CD14-positive monocyte (primary cell): ENCODE data around the gene WDPCP. TPM values are rescaled to one million over a fixed set of nuclear protein-coding genes. Genes with fewer than 3 reads are reported as not detected.

ENCODE experiments used
- DNase-seq, 3 donors: peaks; one replicate each; pipeline ENCODE4 v3.0.0-alpha.2; 2011 to 2022
- H2AFZ ChIP-seq: 2 replicates; pipeline ENCODE4 v1.6.0; 2012; ENCODE audit warnings: mild to moderate bottlenecking, low read depth, low read length, inconsistent platforms; ENCODE audit not compliant: insufficient read depth, poor library complexity, severe bottlenecking
- H3K27ac ChIP-seq, 2 donors: 1 replicate in 1 of 2; 2 replicates in 1 of 2; pipeline ENCODE4 v1.5.1; 2012 to 2013; ENCODE audit warnings: low read length in 2 of 2, control low read depth in 1 of 2, inconsistent platforms in 1 of 2, low read depth in 1 of 2, mild to moderate bottlenecking in 1 of 2
- H3K27me3 ChIP-seq, 2 donors: one replicate each; pipeline versions ENCODE4 v1.6.0 to v1.6.1; 2011 to 2013; ENCODE audit warnings: low read length in 2 of 2; ENCODE audit not compliant: control insufficient read depth in 2 of 2, insufficient read depth in 2 of 2
- H3K36me3 ChIP-seq, 2 donors: replicated peaks in 1 of 2; 1 replicate in 1 of 2; 2 replicates in 1 of 2; pipeline versions ENCODE4 v1.5.1 to v1.6.1; 2012 to 2013; ENCODE audit warnings: low read length in 2 of 2, control low read depth in 1 of 2, inconsistent platforms in 1 of 2, mild to moderate bottlenecking in 1 of 2; ENCODE audit not compliant: insufficient read depth in 2 of 2, control insufficient read depth in 1 of 2
- H3K4me1 ChIP-seq, 2 donors: 1 replicate in 1 of 2; 2 replicates in 1 of 2; pipeline versions ENCODE4 v1.5.1 to v1.6.1; 2012 to 2013; ENCODE audit warnings: low read length in 2 of 2, control low read depth in 1 of 2, inconsistent platforms in 1 of 2, mild to moderate bottlenecking in 1 of 2, moderate library complexity in 1 of 2; ENCODE audit not compliant: insufficient read depth in 2 of 2, control insufficient read depth in 1 of 2
- H3K4me2 ChIP-seq: replicated peaks from 2 replicates; pipeline ENCODE3; 2012; ENCODE audit warnings: low read length, moderate library complexity, mild to moderate bottlenecking; ENCODE audit not compliant: poor library complexity, severe bottlenecking; ENCODE audit errors: extremely low read depth
- H3K4me3 ChIP-seq, 3 experiments: fragments of 200-600 bp in 1 of 3; sonication (generic) in 1 of 3; replicated peaks in 1 of 3; 1 replicate in 2 of 3; 2 replicates in 1 of 3; pipeline ENCODE4 v1.5.1; 2011 to 2013; ENCODE audit warnings: low read length in 3 of 3, mild to moderate bottlenecking in 3 of 3, control low read depth in 2 of 3, low read depth in 2 of 3, inconsistent platforms in 1 of 3, moderate library complexity in 1 of 3
- H3K79me2 ChIP-seq: 2 replicates; pipeline ENCODE4 v1.6.0; 2012; ENCODE audit warnings: mild to moderate bottlenecking, control low read depth, inconsistent platforms, low read length, moderate library complexity; ENCODE audit not compliant: insufficient read depth
- H3K9ac ChIP-seq: 2 replicates; pipeline ENCODE4 v1.6.0; 2017; ENCODE audit warnings: low read length, mild to moderate bottlenecking; ENCODE audit not compliant: insufficient read depth, poor library complexity, severe bottlenecking
- H3K9me3 ChIP-seq, 2 donors: replicated peaks in 1 of 2; 1 replicate in 1 of 2; 2 replicates in 1 of 2; pipeline versions ENCODE4 v1.5.1 to v1.6.1; 2012 to 2013; ENCODE audit warnings: low read length in 2 of 2, control low read depth in 1 of 2; ENCODE audit not compliant: control insufficient read depth in 1 of 2, insufficient read depth in 1 of 2
- H4K20me1 ChIP-seq: 2 replicates; pipeline ENCODE4 v1.6.0; 2012; ENCODE audit warnings: mild to moderate bottlenecking, low read length, control low read depth, moderate library complexity; ENCODE audit not compliant: insufficient read depth
- H3K27ac Mint-ChIP-seq, 7 donors: one replicate each; pipeline ENCODE4 v1.8.0; 2020; ENCODE audit warnings: mild to moderate bottlenecking in 7 of 7, mixed read lengths in 7 of 7, moderate library complexity in 6 of 7, inconsistent platforms in 2 of 7
- H3K27me3 Mint-ChIP-seq, 3 donors: one replicate each; pipeline ENCODE4 v1.8.0; 2021 to 2022; ENCODE audit warnings: low read depth in 3 of 3, mild to moderate bottlenecking in 3 of 3, mixed read lengths in 3 of 3, moderate library complexity in 3 of 3, inconsistent platforms in 1 of 3
- H3K36me3 Mint-ChIP-seq, 2 donors: one replicate each; pipeline ENCODE4 v1.8.0; 2020; ENCODE audit warnings: mixed read lengths in 2 of 2, inconsistent platforms in 1 of 2, mild to moderate bottlenecking in 1 of 2
- H3K4me1 Mint-ChIP-seq: one replicate; pipeline ENCODE4 v1.8.0; 2020; ENCODE audit warnings: mild to moderate bottlenecking, mixed read lengths
- H3K4me3 Mint-ChIP-seq, 2 donors: one replicate each; pipeline ENCODE4 v1.8.0; 2020; ENCODE audit warnings: mild to moderate bottlenecking in 2 of 2, mixed read lengths in 2 of 2, moderate library complexity in 1 of 2
- H3K9me3 Mint-ChIP-seq, 7 donors: one replicate each; pipeline ENCODE4 v1.8.0; 2020 to 2022; ENCODE audit warnings: mixed read lengths in 7 of 7, mild to moderate bottlenecking in 6 of 7, moderate library complexity in 6 of 7, inconsistent platforms in 2 of 7
- CTCF ChIP-seq: fragments of 200-600 bp; IDR thresholded peaks from one replicate; pipeline ENCODE4 v1.8.0; 2022; ENCODE audit warnings: antibody characterized with exemption, mild to moderate bottlenecking
- WGBS: methylation state at CpG from one replicate; pipeline ENCODE4 v1.1.5; 2013; ENCODE audit warnings: missing lambda C conversion rate; ENCODE audit not compliant: insufficient coverage; 5-methylcytosine and 5-hydroxymethylcytosine counted together
- intact Hi-C, 2 donors: fragments of 100-400 bp; cut with micrococcal nuclease; formaldehyde crosslinking; loops; one replicate each; pipeline versions ENCODE4 v1.15.0 to v1.15.1; 2023
- polyA plus RNA-seq, 3 donors: library from polyadenylated mRNA; depleted of rRNA in 1 of 3; unstranded in 2 of 3; stranded (reverse) in 1 of 3; fragments of 300-500 nt in 2 of 3; fragments of >200 nt in 1 of 3; fragmentation: Illumina TruSeq in 2 of 3; gene quantifications; 1 replicate in 2 of 3; 2 replicates in 1 of 3; pipeline ENCODE4 v1.2.3, GENCODE V29; 2012 to 2021

WDPCP gene
- polyA plus RNA-seq, 3 donors, result 3.3 to 5.2 (median 3.7) TPM

DNA sequence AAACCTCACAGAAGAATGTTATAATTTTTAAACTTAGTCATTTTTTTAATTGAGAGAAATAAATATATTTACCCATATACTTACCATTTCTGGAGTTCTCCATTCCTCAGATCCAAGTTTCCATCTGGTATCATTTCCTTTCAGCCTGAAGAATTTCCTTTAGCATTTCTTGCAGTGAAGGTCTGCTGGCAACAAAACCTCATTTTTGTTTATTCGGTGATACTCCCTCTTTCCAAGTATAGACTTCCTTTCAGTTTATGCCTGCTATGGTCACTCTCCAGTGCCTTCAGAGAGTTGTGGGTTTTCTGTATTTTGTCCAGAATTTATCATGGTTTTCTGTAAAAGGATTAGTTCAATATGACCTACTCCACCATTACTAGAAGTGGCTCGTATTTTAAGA is 17.0 kb downstream of the WDPCP start:
- no peaks in the 10 kb centered on the region for H3K4me1 Mint-ChIP-seq
- no peak for DNase-seq
- Histone ChIP-seq H3K9me3 (peaks cover 19 to 34% of the 10 kb centered on the region in 2 donors), H3K4me2 (no peak overlapping the region), H4K20me1 (no peaks in the 10 kb centered on the region), H3K27me3 (no peaks in the 10 kb centered on the region), H3K36me3 (no peaks in the 10 kb centered on the region), H3K4me3 (no peak overlapping the region), H3K4me1 (no peaks in the 10 kb centered on the region), H3K79me2 (peaks cover 4% of the 10 kb centered on the region), H3K9ac (no peak overlapping the region), H2AFZ (no peak overlapping the region), H3K27ac (no peak overlapping the region)
- no peak overlapping the region for H3K27ac Mint-ChIP-seq
- no peak overlapping the region for H3K4me3 Mint-ChIP-seq
- intact Hi-C loops, result no loop called here
- peaks cover 0 to 3% (median 0%) of the 10 kb centered on the region in 3 donors for H3K27me3 Mint-ChIP-seq
- peaks cover 25 to 43% (median 38%) of the 10 kb centered on the region in 7 donors for H3K9me3 Mint-ChIP-seq
- H3K36me3 Mint-ChIP-seq, result peaks cover 5 to 15% of the 10 kb centered on the region in 2 donors
- no peak for TF ChIP-seq CTCF
- no CpG with 5 or more reads among the region's 2 CpGs for WGBS

- intact Hi-C loops, result no loop called here
- Mint-ChIP-seq H3K4me1 (no peaks in the 10 kb centered on the region), H3K9me3 (peaks cover 27 to 45% (median 40%) of the 10 kb centered on the region in 7 donors), H3K4me3 (no peak overlapping the region), H3K36me3 (peaks cover 5 to 18% of the 10 kb centered on the region in 2 donors), H3K27me3 (peaks cover 0 to 3% (median 0%) of the 10 kb centered on the region in 3 donors), H3K27ac (no peak overlapping the region)
- Histone ChIP-seq H3K36me3 (no peaks in the 10 kb centered on the region), H2AFZ (no peak overlapping the region), H3K79me2 (no peaks in the 10 kb centered on the region), H3K27me3 (no peaks in the 10 kb centered on the region), H3K4me2 (no peak overlapping the region), H3K9me3 (peaks cover 22 to 34% of the 10 kb centered on the region in 2 donors), H3K4me3 (no peak overlapping the region), H3K9ac (no peak overlapping the region), H4K20me1 (no peaks in the 10 kb centered on the region), H3K27ac (no peak overlapping the region), H3K4me1 (no peaks in the 10 kb centered on the region)
- DNase-seq, result no peak
- no peak for TF ChIP-seq CTCF
Measured at GRCh38 chr2:63569740-63570139, 18.5 kb downstream of the WDPCP start.
